GM12865 (cell line): ENCODE measurements around the gene DDTL.

Experiments used
- DNase-seq: peaks from one replicate; pipeline ENCODE4 v3.0.0; 2010; ENCODE audit warnings: low read depth
- H3K4me3 ChIP-seq: 2 replicates; pipeline ENCODE4 v1.5.1; 2011; ENCODE audit warnings: mild to moderate bottlenecking, low read depth, low read length, control low read depth
- TF ChIP-seq, protein P1 (sequence below): IDR thresholded peaks from 2 replicates; pipeline ENCODE4 v1.5.1; 2011; ENCODE audit warnings: low read length, control low read depth, low read depth, inconsistent platforms; ENCODE audit not compliant: insufficient read depth; ENCODE audit errors: missing control alignments

The DDTL gene

DNA sequence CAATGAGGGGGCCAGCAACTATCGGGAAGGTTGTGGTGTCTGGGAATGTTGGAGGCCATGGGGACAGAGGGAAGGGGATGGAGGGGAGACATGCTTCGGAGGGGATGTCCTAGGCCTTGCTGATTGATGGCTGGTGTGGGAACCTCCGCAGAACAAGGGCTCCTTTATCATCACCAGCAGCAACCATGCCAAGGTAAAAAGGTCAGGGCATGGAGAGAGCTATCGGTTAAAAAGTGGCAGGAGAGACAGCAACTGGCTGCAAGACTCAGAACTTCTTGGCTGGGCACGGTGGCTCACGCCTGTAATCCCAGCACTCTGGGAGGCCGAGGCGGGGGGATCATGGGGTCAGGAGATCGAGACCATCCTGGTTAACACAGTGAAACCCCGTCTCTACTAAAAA is 35.6 kb downstream of the DDTL start:
- TF ChIP-seq, protein P1, sequence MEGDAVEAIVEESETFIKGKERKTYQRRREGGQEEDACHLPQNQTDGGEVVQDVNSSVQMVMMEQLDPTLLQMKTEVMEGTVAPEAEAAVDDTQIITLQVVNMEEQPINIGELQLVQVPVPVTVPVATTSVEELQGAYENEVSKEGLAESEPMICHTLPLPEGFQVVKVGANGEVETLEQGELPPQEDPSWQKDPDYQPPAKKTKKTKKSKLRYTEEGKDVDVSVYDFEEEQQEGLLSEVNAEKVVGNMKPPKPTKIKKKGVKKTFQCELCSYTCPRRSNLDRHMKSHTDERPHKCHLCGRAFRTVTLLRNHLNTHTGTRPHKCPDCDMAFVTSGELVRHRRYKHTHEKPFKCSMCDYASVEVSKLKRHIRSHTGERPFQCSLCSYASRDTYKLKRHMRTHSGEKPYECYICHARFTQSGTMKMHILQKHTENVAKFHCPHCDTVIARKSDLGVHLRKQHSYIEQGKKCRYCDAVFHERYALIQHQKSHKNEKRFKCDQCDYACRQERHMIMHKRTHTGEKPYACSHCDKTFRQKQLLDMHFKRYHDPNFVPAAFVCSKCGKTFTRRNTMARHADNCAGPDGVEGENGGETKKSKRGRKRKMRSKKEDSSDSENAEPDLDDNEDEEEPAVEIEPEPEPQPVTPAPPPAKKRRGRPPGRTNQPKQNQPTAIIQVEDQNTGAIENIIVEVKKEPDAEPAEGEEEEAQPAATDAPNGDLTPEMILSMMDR, result no peak
- DNase-seq, result no peak
- no peak overlapping the region for H3K4me3 ChIP-seq

DNA sequence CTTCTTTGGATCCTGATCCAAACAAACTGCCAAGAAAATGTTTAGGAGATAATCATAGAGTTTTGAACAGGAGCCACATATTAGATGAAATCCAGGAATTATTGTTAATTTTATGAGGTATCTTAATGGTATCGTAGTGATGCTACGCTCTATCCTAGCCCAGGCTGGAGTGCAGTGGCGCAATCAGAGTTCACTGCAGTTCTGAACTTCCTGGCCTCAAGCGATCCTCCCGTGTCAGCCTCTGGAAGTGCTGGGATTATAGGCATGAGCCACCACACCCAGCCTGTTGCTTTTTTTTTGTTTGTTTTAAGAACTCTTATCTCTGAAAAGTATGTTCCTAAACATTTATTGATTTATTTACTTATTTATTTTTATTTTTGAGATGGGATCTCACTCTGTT is 36.2 kb downstream of the DDTL start:
- TF ChIP-seq, protein P1, result no peak

DNA sequence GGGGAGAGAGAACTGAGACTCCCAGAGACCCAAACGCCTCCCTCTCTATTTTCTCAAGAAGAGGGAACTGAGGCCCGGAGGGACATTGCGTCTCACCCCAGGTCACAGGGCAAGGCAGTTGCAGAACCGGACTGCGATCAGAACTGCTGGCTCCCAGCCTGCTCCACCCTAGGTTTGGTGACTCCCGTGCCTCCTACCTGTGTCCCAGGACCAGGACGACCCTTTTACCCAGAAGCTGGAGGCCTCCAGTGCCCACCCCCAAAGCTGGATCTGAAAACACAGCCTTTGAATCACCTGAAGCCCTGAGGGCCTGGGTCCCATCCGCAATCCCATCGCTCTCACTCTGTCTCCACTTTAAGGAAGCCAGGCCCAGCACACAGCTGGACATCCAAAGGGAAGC is 37.2 kb downstream of the DDTL start:
- TF ChIP-seq, protein P1, result no peak
- H3K4me3 ChIP-seq, result no peak overlapping the region
- DNase-seq, result no peak

More for the DNA sequence above, 36.2 kb downstream of the DDTL start:
- no peak overlapping the region for H3K4me3 ChIP-seq
- no peak for DNase-seq

DNA sequence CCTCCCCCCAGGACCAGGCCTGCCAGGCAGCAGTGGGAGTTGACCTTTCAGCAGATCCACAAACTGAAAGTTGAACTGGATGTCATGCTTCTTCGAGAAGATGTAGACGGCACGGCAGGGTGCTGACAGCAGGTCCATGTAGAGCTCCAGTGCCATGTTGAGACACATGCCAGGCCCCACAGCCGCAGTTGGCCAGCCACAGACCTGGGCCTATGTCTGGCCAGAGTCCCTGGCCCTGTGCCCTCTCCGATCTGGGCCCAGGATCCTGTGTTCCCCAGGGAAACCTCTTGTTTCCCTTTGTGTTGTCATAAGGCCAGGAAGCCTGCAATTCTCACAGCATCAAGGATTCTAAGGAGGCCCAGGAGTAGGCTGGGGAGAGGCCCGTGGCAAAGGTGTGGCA is 38.5 kb downstream of the DDTL start, which contains the start of gene GSTT4:
TSS of gene GSTT4 (minus strand) at position 253 of the 400 bp plus-strand sequence. CDS start at position 156, 97 bp downstream.
- no peak within 1 kb of the TSS for H3K4me3 ChIP-seq
- TF ChIP-seq, protein P1, result no peak
- DNase-seq, result no peak

DNA sequence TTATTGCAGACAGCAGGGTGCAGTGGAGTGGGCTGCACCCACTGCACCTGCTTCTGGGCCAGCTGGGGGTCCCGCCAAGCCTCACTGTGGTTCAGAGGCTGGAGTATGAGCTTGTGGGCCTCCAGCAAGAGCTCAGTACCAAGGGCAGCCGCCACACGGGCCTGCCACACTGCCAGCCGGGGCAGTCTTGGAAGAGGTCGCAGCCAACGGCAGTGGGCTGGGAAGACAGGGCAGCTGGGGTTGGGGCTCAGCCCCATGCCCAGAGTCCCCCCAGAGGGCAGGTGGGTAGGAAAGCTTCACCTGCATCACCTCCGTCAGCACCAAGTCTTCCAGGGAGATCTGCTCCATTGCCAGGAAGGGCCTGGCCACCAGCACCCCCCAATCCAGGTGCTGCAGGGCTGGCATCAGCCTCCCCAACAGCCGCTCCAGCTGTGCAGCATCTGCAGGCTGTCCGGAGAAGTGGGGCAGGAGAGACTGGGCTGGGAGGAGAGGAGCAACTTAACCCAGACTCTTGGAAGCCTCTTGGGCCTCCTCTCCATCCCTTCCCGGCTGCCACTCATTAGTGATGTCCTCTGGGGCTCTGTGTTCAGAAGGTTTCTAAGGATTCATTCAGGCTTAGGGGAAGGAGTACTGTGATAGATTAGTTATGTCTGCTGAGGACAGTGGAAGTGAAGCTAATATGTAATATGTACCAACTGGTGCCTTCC is 39.7 kb downstream of the DDTL start:
- TF ChIP-seq, protein P1, result no peak
- DNase-seq, result no peak
- H3K4me3 ChIP-seq, result no peak overlapping the region

DNA sequence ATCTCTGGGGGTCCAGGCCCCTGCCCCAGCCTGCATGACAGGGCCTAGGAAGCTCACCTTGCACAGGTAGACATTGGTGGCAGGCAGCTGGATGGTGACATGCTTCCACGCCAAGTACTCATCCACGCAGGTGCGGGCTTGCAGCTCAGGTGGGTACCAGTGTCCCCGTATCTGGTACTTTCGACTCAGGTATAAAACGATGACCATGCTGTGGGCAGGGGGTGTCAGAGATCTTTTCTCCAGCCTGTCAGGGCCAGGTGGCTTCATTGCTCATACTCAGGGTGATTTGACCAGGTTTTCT is 40.2 kb downstream of the DDTL start:
- DNase-seq, result no peak
- no peak overlapping the region for H3K4me3 ChIP-seq
- TF ChIP-seq, protein P1, result no peak
